SK-N-SH (cell line): Measurements from ENCODE around the gene OR4K13.

Experiments
- CHD2 ChIP-seq: fragments of 150-350 bp; IDR thresholded peaks from 2 replicates; pipeline ENCODE4 v1.6.1; 2018; ENCODE audit warnings: low read length; ENCODE audit not compliant: partially characterized antibody
- CTCF ChIP-seq: fragments of 200-600 bp; sonication (generic); IDR thresholded peaks from 2 replicates; pipeline ENCODE4 v1.6.1; 2017; ENCODE audit warnings: antibody characterized with exemption, mild to moderate bottlenecking, moderate library complexity
- EP300 ChIP-seq, 2 experiments: IDR thresholded peaks; 2 replicates each; pipeline versions ENCODE4 v1.4.0 to v1.6.1; 2012; ENCODE audit warnings: borderline replicate concordance in 1 of 2, low read depth in 1 of 2, low read length in 1 of 2
- EZH2phosphoT487 ChIP-seq: fragments of 200-600 bp; sonication (generic); IDR thresholded peaks from 2 replicates; pipeline ENCODE4 v1.6.1; 2017; ENCODE audit warnings: low read depth, mixed run types, mild to moderate bottlenecking, antibody characterized with exemption, moderate library complexity, borderline replicate concordance
- FOXJ3 ChIP-seq: sonication (generic); formaldehyde crosslinking; IDR thresholded peaks from 2 replicates; pipeline ENCODE4 v1.5.1; 2020; ENCODE audit warnings: mild to moderate bottlenecking, missing genetic modification reagents
- JUND ChIP-seq: IDR thresholded peaks from 2 replicates; pipeline ENCODE4 v1.4.0; 2012
- MXI1 ChIP-seq: IDR thresholded peaks from 2 replicates; pipeline ENCODE4 v1.6.1; 2012; ENCODE audit warnings: mild to moderate bottlenecking, low read depth, low read length, improper control_type of control experiment
- NFIC ChIP-seq: IDR thresholded peaks from 2 replicates; pipeline ENCODE4 v1.4.0; 2012; ENCODE audit warnings: borderline replicate concordance
- POLR2AphosphoS5 ChIP-seq: IDR thresholded peaks from 2 replicates; pipeline ENCODE4 v1.6.1; 2012; ENCODE audit warnings: low read depth, low read length
- RAD21 ChIP-seq: IDR thresholded peaks from 2 replicates; pipeline ENCODE4 v1.6.1; 2012; ENCODE audit warnings: mild to moderate bottlenecking, low read length
- SMC3 ChIP-seq: IDR thresholded peaks from 2 replicates; pipeline ENCODE4 v1.6.1; 2012; ENCODE audit warnings: low read depth, low read length, improper control_type of control experiment
- TAF1 ChIP-seq: IDR thresholded peaks from 2 replicates; pipeline ENCODE4 v1.6.1; 2012; ENCODE audit warnings: low read depth, mild to moderate bottlenecking, low read length, moderate library complexity, borderline replicate concordance
- YY1 ChIP-seq: IDR thresholded peaks from 2 replicates; pipeline ENCODE4 v1.4.0; 2012; ENCODE audit warnings: low read depth, mild to moderate bottlenecking
- TF ChIP-seq, protein P1 (sequence below): fragments of 150-350 bp; IDR thresholded peaks from 2 replicates; pipeline ENCODE4 v1.6.1; 2017; ENCODE audit warnings: antibody characterized with exemption, low read length, low read depth, borderline replicate concordance

DNA sequence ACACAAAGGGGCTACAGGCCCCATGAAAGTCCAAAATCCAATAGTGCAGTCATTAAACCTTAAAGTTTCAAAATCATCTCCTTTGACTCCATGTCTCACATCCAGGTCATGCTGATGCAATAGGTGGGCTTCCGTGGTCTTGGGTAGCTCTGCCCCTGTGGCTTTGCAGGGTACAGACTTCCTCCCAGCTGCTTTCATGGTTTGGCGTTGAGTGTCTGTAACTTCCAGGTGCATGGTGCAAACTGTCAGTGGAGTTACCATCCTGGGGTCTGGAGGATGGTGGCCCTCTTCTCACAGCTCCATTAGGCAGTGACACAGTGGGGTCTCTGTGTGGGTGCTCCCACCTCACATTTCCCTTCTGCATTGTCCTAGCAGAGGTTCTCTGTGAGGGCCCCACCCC lies 42.4 kb downstream of the OR4K13 start:
- TF ChIP-seq JUND = no peak
- TF ChIP-seq CTCF = no peak
- no peak for TF ChIP-seq EP300 (IDR thresholded peaks at IDR 0.05; ENCODE audit: borderline replicate concordance in 1 of 2, low read depth in 1 of 2, low read length in 1 of 2)
- no peak for TF ChIP-seq TAF1
- no peak for TF ChIP-seq EZH2phosphoT487
- TF ChIP-seq, protein P1, sequence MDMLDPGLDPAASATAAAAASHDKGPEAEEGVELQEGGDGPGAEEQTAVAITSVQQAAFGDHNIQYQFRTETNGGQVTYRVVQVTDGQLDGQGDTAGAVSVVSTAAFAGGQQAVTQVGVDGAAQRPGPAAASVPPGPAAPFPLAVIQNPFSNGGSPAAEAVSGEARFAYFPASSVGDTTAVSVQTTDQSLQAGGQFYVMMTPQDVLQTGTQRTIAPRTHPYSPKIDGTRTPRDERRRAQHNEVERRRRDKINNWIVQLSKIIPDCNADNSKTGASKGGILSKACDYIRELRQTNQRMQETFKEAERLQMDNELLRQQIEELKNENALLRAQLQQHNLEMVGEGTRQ = no peak
- TF ChIP-seq SMC3 = no peak
- no peak for TF ChIP-seq POLR2AphosphoS5
- no peak for TF ChIP-seq CHD2
- no peak for TF ChIP-seq FOXJ3 (CRISPR knock-in tag)
- no peak for TF ChIP-seq YY1
- TF ChIP-seq NFIC = no peak
- TF ChIP-seq RAD21 = no peak
- no peak for TF ChIP-seq MXI1
